ENCODE results near the gene DNAJC11.

DNAJC11 gene

DNA sequence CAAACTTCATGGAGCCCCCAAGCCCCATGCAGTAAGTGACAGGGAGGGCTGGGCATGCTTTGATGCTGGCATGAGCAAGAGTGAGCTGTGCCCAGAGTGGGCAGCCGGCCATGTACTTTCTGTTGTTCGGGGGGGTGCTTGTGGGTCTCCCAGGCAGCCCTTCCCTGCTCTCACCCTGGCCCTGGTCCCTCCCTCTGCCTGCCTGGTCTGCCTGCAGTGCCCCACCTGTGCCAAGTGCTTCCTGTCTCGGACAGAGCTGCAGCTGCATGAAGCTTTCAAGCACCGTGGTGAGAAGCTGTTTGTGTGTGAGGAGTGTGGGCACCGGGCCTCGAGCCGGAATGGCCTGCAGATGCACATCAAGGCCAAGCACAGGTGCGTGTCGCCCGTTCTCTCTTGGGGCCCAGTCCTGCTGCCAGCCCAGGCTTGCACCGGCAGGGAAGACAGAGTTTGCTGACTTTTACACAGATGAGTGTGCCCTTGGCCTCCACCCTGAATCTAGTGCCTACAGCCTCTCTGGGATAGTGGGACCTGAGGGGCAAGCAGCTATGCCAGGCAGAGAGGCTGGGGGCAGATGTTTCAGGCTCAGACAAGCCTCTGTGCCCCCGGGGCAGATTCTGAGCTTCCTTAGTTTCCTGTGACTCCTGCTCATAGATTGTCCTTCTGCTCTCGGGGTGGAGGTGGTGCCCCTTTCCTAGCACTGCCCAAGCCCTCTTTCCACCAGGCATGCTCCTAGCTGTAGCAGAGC lies 114.2 kb downstream of the DNAJC11 start:
- TF ChIP-seq, protein P1, sequence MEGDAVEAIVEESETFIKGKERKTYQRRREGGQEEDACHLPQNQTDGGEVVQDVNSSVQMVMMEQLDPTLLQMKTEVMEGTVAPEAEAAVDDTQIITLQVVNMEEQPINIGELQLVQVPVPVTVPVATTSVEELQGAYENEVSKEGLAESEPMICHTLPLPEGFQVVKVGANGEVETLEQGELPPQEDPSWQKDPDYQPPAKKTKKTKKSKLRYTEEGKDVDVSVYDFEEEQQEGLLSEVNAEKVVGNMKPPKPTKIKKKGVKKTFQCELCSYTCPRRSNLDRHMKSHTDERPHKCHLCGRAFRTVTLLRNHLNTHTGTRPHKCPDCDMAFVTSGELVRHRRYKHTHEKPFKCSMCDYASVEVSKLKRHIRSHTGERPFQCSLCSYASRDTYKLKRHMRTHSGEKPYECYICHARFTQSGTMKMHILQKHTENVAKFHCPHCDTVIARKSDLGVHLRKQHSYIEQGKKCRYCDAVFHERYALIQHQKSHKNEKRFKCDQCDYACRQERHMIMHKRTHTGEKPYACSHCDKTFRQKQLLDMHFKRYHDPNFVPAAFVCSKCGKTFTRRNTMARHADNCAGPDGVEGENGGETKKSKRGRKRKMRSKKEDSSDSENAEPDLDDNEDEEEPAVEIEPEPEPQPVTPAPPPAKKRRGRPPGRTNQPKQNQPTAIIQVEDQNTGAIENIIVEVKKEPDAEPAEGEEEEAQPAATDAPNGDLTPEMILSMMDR (IDR thresholded peaks at IDR 0.05; ENCODE audit: low read depth, low read length), result no peak
- no peaks in the 10 kb centered on the region for H4K20me1 ChIP-seq (ENCODE audit: insufficient read depth, low read length)
- no peak overlapping the region for H3K9ac ChIP-seq (ENCODE audit: low read length)
- H3K27me3 ChIP-seq (ENCODE audit: low read depth, low read length), result no peaks in the 10 kb centered on the region
- H3K79me2 ChIP-seq (ENCODE audit: low read length), result no peaks in the 10 kb centered on the region
- no peak overlapping the region for H3K27ac ChIP-seq (ENCODE audit: low read length)
- peaks cover 6% of the 10 kb centered on the region for H3K36me3 ChIP-seq (replicated peaks; ENCODE audit: low read depth, low read length)
- H3K4me1 ChIP-seq (ENCODE audit: low read length), result no peaks in the 10 kb centered on the region
- H2AFZ ChIP-seq (ENCODE audit: low read depth, low read length), result no peak overlapping the region
- H3K9me3 ChIP-seq (ENCODE audit: insufficient read depth, low read length), result no peaks in the 10 kb centered on the region
- H3K4me3 ChIP-seq (ENCODE audit: low read length), result no peak overlapping the region
- no peak overlapping the region for H3K4me2 ChIP-seq (ENCODE audit: low read length)

DNA sequence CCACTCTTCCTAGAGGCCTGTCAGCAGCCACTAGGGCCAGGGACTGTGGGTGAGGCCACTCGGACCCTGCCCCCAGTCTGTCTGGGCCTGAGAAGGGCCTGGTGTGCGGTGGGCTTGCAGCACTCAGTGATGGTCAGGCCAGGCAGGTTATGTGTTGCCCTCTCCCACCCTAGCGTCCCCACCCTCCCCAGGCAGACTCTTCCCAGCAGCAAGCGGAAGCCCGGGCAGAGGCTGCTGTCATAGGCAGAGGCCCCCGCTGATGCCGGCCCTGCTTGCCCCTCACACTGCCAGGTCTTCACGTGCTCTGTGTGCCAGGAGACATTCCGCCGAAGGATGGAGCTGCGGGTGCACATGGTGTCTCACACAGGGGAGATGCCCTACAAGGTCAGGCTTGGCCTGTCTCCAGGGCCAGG lies 115.2 kb downstream of the DNAJC11 start:
- Histone ChIP-seq H3K4me1 (ENCODE audit: low read length) (0 out of 2 replicates have a peak, but pooled peaks cover 3% of the 10 kb centered on the region), H2AFZ (ENCODE audit: low read depth, low read length) (no peak overlapping the region), H3K36me3 (replicated peaks; ENCODE audit: low read depth, low read length) (peaks cover 6% of the 10 kb centered on the region)

GRCh38 chr1:6585841-6586240 lies 115.8 kb downstream of the DNAJC11 start:
- TF ChIP-seq EZH2phosphoT487 (IDR thresholded peaks at IDR 0.05; ENCODE audit: low read depth), result no peak
- TF ChIP-seq, protein P1 (IDR thresholded peaks at IDR 0.05; ENCODE audit: low read depth, low read length), result no peak

More for the DNA sequence above, 115.2 kb downstream of the DNAJC11 start:
- Histone ChIP-seq H4K20me1 (ENCODE audit: insufficient read depth, low read length) (no peaks in the 10 kb centered on the region), H3K9me3 (ENCODE audit: insufficient read depth, low read length) (no peaks in the 10 kb centered on the region), H3K27me3 (ENCODE audit: low read depth, low read length) (no peaks in the 10 kb centered on the region), H3K9ac (ENCODE audit: low read length) (no peak overlapping the region), H3K4me2 (ENCODE audit: low read length) (no peak overlapping the region), H3K4me3 (ENCODE audit: low read length) (no peak overlapping the region), H3K27ac (ENCODE audit: low read length) (no peak overlapping the region), H3K79me2 (ENCODE audit: low read length) (0 out of 2 replicates have a peak, but pooled peaks cover 5% of the 10 kb centered on the region)
- TF ChIP-seq, protein P1 (IDR thresholded peaks at IDR 0.05; ENCODE audit: low read depth, low read length), result no peak
- no peak for TF ChIP-seq EZH2phosphoT487 (IDR thresholded peaks at IDR 0.05; ENCODE audit: low read depth)

GRCh38 chr1:6585081-6585722 lies 116.4 kb downstream of the DNAJC11 start:
- Histone ChIP-seq H3K9ac (ENCODE audit: low read length) (no peak overlapping the region), H2AFZ (ENCODE audit: low read depth, low read length) (no peak overlapping the region), H3K36me3 (replicated peaks; ENCODE audit: low read depth, low read length) (peaks cover under 1% of the 10 kb centered on the region), H4K20me1 (ENCODE audit: insufficient read depth, low read length) (no peaks in the 10 kb centered on the region), H3K9me3 (ENCODE audit: insufficient read depth, low read length) (no peaks in the 10 kb centered on the region), H3K4me2 (ENCODE audit: low read length) (no peak overlapping the region), H3K27ac (ENCODE audit: low read length) (no peak overlapping the region), H3K79me2 (ENCODE audit: low read length) (peaks cover 16% of the 10 kb centered on the region), H3K4me3 (ENCODE audit: low read length) (no peak overlapping the region), H3K27me3 (ENCODE audit: low read depth, low read length) (no peaks in the 10 kb centered on the region), H3K4me1 (ENCODE audit: low read length) (peaks cover 9% of the 10 kb centered on the region)
- TF ChIP-seq, protein P1 (IDR thresholded peaks at IDR 0.05; ENCODE audit: low read depth, low read length), result no peak
- no peak for TF ChIP-seq EZH2phosphoT487 (IDR thresholded peaks at IDR 0.05; ENCODE audit: low read depth)

More at GRCh38 chr1:6585841-6586240, 115.8 kb downstream of the DNAJC11 start:
- Histone ChIP-seq H4K20me1 (ENCODE audit: insufficient read depth, low read length) (no peaks in the 10 kb centered on the region), H3K36me3 (replicated peaks; ENCODE audit: low read depth, low read length) (peaks cover 4% of the 10 kb centered on the region), H3K27ac (ENCODE audit: low read length) (no peak overlapping the region), H3K27me3 (ENCODE audit: low read depth, low read length) (no peaks in the 10 kb centered on the region), H3K4me1 (ENCODE audit: low read length) (peaks cover 6% of the 10 kb centered on the region), H3K4me3 (ENCODE audit: low read length) (no peak overlapping the region), H3K9ac (ENCODE audit: low read length) (no peak overlapping the region), H3K9me3 (ENCODE audit: insufficient read depth, low read length) (no peaks in the 10 kb centered on the region), H3K79me2 (ENCODE audit: low read length) (peaks cover 9% of the 10 kb centered on the region), H2AFZ (ENCODE audit: low read depth, low read length) (no peak overlapping the region), H3K4me2 (ENCODE audit: low read length) (no peak overlapping the region)
